DMS153 treated with DMSO at 0.1 percent for 48 hours (cell line): ENCODE data around the gene M1AP.
A peak's percentile ranks its signal among the peaks of the same experiment; 100 is the strongest.
"Not testable (repeated sequence)": the region's sequence is repeated elsewhere in the genome, so short reads cannot be mapped to it uniquely, and the experiment has no call there.

Experiments
- DNase-seq: peaks from one replicate; lab custom pipeline; 2025; ENCODE audit not compliant: unreplicated experiment; lab: John Stamatoyannopoulos, UW

Gene M1AP

GRCh38 chr2:74653985-74654882 is 6.1 kb upstream of the M1AP start, which contains the start of gene SEMA4F:
Gene SEMA4F (plus strand): TSS chr2:74654247. CDS start chr2:74654377, 130 bp downstream.
- peak; percentile 95 for DNase-seq

GRCh38 chr2:74653589-74653984 is 5.5 kb upstream of the M1AP start:
- no peak for DNase-seq

- no peak for DNase-seq
Observed at GRCh38 chr2:74646834-74647482, 1.2 kb downstream of the M1AP start.

- no peak for DNase-seq
Observed at GRCh38 chr2:74646201-74646600, 1.9 kb downstream of the M1AP start.

GRCh38 chr2:74645344-74645743 is 2.8 kb downstream of the M1AP start:
- no peak for DNase-seq

- no peak for DNase-seq
Observed at GRCh38 chr2:74639550-74639949, 8.6 kb downstream of the M1AP start.

GRCh38 chr2:74632939-74633312 is 15.2 kb downstream of the M1AP start:
- no peak for DNase-seq

- DNase-seq = no peak
Observed at GRCh38 chr2:74632209-74632938, 15.8 kb downstream of the M1AP start.

GRCh38 chr2:74630454-74630853 is 17.7 kb downstream of the M1AP start:
- not testable (repeated sequence) for DNase-seq

GRCh38 chr2:74628538-74629105 is 19.5 kb downstream of the M1AP start:
- DNase-seq = no peak

GRCh38 chr2:74625658-74626425 is 22.3 kb downstream of the M1AP start:
- DNase-seq = no peak

- DNase-seq = no peak
Observed at GRCh38 chr2:74620671-74621070, 27.5 kb downstream of the M1AP start.

- no peak for DNase-seq
Observed at GRCh38 chr2:74619651-74620297, 28.4 kb downstream of the M1AP start.

- DNase-seq = no peak
Observed at GRCh38 chr2:74618410-74619083, 29.6 kb downstream of the M1AP start.

GRCh38 chr2:74617122-74617521 is 31.0 kb downstream of the M1AP start:
- DNase-seq = no peak

GRCh38 chr2:74606927-74607326 is 41.2 kb downstream of the M1AP start:
- no peak for DNase-seq

GRCh38 chr2:74603282-74604000 is 44.7 kb downstream of the M1AP start:
- DNase-seq = no peak

GRCh38 chr2:74602586-74603281 is 45.4 kb downstream of the M1AP start:
- DNase-seq = no peak
